Neural progenitor cell (in vitro differentiated cells): ENCODE data around the gene ANK3.

Experiments
- EZH2 ChIP-seq: fragments of 200-600 bp; sonication (generic); IDR thresholded peaks from 2 replicates; pipeline ENCODE4 v1.6.1; 2017; ENCODE audit warnings: antibody characterized with exemption, mild to moderate bottlenecking, moderate library complexity
- TF ChIP-seq, protein P1 (sequence below): fragments of 200-600 bp; sonication (generic); IDR thresholded peaks from 2 replicates; pipeline ENCODE4 v1.5.1; 2017; ENCODE audit warnings: antibody characterized with exemption, mild to moderate bottlenecking

DNA sequence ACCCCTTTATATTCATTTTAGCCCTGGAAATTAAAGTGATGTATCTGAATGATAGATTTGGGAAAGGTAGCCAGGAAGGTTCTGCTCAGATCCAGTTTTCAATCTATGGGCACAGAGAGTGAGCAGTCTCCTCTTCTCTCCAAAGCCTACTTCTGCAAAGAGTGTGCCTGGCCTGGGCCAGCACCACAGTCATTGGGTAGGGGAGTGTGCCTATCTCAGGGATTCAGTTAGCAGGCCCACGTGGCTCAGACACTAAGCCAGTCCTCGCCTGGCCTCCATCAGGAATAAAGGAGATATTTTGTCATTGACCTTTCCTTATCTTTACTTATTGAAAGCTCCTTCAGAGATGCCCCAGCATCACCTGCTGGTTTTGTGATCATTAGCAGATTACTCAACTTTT is 267.5 kb downstream of the ANK3 start:
- TF ChIP-seq, protein P1, sequence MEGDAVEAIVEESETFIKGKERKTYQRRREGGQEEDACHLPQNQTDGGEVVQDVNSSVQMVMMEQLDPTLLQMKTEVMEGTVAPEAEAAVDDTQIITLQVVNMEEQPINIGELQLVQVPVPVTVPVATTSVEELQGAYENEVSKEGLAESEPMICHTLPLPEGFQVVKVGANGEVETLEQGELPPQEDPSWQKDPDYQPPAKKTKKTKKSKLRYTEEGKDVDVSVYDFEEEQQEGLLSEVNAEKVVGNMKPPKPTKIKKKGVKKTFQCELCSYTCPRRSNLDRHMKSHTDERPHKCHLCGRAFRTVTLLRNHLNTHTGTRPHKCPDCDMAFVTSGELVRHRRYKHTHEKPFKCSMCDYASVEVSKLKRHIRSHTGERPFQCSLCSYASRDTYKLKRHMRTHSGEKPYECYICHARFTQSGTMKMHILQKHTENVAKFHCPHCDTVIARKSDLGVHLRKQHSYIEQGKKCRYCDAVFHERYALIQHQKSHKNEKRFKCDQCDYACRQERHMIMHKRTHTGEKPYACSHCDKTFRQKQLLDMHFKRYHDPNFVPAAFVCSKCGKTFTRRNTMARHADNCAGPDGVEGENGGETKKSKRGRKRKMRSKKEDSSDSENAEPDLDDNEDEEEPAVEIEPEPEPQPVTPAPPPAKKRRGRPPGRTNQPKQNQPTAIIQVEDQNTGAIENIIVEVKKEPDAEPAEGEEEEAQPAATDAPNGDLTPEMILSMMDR = no peak
- TF ChIP-seq EZH2 = no peak
